ENCODE measurements around the gene SPATA3.

SPATA3 gene

GRCh38 chr2:230968921-230969658 is 26.8 kb upstream of the SPATA3 start:
- no peak for DNase-seq

- DNase-seq, result no peak
Measured at GRCh38 chr2:230969659-230970015, 26.3 kb upstream of the SPATA3 start.

- DNase-seq, result no peak
Measured at GRCh38 chr2:230972046-230972445, 23.9 kb upstream of the SPATA3 start.

DNA sequence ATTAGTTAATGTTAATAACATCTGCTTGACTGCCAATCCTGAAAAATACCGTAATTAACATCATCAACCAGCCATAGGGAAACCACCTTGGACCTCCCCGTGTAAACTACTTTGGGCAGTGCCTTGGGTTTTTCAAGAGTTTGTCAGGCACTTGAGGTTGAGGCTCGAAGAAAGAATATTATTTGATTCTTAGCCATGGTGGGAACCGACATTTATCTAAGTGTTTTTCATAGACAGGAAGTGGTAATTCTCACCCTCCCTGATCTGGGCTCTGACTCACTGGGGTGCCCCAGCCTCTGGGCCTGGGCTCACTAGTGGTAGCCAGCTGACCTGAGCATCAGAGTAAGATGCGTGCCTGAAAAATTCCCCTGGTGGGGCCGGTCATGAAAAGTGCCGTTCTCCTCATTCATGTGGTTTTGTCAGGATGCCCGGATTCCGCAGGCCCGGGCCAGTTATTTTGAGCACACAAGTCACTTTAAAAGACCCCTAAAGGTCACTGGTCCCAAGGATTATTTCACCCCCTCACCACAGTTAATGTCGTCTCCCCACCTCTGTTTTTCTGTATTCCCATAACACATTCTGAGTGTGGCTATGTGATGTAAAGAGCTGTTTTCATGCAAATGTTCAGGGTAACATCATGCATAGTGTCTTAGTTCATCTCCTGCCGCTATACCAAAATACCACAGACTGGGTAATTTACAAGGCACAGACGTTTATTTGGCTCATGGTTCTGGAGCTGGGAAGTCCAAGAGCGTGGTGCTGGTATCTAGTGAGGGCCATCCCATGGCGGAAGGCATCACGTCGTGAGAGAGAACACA is 21.6 kb upstream of the SPATA3 start:
- DNase-seq, result no peak

DNA sequence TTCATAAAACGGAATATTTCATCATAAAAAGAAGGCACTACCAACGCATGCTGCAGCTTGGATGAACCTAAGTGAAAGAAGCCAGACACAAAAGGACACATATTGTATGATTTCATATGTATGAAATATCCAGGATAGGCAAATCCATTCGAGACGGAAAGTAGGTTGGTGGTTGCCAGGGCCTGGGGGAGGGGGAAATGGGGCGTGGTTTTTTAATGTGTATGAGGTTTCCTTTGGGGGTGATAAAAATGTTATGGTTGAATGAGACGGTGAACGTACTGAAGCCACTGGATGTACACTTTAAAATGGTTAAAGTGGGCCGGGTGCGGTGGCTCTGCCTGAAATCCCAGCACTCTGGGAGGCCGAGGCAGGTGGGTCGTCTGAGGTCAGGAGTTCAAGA is 20.0 kb upstream of the SPATA3 start:
- DNase-seq, result no peak

GRCh38 chr2:230976671-230977171 is 19.2 kb upstream of the SPATA3 start:
- no peak for DNase-seq

GRCh38 chr2:230980468-230980867 is 15.5 kb upstream of the SPATA3 start:
- no peak for DNase-seq

DNA sequence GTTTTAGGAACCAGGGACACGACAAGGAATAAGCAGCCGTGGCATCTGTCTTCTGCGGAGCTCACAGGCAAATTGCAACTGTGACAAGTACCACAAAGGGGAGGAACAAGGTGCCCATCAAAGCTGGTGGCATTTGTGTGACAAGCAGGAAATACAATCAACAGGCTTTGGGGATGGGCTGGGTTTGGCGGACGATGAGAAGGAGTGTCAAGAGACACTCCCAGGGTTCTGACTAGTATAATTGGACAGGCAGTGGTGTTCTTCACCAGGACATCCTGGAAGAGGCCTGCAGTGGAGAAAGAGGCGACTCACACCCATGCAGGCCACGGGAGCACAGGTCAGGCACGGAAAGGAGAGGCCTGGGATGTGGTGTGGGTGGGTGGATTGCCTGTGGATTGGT is 14.2 kb upstream of the SPATA3 start:
- no peak for DNase-seq

DNA sequence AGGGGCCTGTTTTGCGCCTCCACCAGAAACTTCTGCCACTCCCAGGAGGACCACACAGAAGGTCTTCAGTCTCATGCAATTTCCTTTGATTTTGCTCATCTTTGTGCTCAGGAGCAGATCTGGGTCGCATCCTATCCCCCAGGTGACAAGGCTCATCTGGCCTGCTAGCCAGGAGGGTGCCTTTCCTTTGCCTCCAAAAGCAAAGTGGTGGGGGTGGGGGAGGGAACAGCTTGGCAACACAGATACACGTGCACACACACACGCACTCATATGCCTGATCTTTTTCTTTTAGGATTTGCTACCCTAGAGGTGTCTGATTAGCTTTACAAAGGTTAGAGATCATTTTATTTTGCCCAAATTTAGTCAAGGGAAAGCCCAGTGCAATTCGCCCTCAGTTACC is 13.8 kb upstream of the SPATA3 start:
- no peak for DNase-seq

DNA sequence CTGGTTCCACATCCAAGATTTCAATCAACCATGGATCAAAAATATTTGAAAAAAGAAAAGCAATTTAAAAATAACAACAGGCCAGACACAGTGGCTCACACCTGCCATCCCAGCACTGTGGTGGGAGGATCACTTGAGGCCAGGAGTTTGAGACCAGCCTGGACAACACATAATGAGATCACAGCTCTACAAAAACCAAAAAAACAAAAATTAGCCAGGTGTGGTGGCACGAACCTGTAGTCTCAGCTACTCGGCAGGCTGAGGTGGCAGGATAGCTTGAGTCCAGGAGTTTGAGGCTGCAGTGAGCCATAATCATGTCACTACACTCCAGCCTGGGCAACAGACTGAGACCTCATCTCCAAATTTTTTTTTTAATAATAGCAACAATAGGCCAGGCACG is 13.4 kb upstream of the SPATA3 start:
- no peak for DNase-seq

GRCh38 chr2:230983566-230983965 is 12.4 kb upstream of the SPATA3 start:
- no peak for DNase-seq

DNA sequence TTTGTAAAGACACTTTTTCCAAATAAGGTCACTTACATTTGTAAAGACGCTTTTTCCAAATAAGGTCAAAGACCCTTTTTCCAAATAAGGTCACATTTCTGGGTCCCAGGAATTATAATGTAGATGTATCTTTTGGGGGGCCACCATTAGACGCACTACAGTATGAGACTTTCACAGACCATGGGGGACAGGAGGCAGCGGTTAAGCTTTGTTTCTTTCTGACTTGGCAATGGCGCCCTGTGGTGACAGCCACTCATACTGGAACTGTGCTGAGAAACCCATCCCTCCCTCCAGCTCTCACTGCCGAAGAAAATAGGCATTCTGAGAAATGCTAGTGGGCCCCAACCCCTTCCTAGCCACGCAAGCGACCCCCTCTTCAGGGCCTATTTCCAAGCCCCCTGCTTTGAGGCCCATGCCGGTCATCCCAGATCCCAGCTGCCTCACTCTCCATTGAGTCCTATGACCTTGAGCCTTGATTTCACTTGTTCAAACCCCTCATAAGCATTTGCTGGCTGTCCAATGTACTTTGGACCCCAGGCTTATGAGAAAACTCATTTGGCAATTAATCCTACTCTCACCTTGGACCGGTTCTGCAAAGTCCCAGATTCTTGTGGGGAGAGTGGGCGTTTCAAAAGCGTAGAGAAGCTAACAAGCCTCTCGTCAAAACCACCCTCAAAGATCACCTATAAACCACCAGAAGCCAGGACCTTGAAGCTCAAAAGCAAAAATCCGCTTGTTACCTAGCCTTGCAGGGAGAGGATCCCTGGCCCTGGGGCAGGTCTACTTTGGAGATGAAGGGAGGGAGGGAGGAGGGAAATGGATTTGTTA is 11.3 kb upstream of the SPATA3 start:
- no peak for DNase-seq

DNA sequence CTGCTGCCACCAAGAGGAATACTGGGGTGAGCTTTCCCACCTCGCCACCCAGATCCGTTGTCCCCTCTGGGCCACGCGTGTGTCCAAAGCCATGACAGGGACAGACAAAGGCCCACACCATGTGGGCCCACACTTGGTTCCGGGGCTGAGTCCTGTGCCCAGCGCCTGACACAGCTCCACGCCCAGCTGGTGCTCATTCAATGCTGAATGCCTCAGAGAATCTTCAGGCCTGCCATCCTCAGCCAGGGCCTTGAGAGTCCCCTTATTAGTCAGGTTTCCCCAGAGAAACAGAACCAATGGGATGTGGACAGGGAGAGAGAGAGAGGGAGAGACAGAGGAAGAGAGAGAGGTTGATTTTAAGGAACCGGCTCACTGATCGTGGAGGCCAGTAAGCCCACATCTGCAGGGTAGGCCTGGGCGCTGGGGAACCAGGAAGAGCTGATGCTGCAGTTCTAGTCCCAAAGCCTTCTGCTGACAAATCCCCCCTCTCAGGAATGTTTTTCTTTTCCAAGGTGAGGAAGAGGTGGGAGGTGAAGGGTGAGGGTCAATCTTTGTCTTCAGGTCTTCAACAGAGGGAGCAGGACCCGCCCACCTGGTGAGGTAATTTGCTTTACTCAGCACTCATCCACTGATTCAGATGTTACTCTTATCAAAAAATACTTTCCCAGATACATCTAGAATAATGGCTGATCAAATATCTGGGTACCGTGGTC is 10.2 kb upstream of the SPATA3 start:
- DNase-seq, result no peak

DNA sequence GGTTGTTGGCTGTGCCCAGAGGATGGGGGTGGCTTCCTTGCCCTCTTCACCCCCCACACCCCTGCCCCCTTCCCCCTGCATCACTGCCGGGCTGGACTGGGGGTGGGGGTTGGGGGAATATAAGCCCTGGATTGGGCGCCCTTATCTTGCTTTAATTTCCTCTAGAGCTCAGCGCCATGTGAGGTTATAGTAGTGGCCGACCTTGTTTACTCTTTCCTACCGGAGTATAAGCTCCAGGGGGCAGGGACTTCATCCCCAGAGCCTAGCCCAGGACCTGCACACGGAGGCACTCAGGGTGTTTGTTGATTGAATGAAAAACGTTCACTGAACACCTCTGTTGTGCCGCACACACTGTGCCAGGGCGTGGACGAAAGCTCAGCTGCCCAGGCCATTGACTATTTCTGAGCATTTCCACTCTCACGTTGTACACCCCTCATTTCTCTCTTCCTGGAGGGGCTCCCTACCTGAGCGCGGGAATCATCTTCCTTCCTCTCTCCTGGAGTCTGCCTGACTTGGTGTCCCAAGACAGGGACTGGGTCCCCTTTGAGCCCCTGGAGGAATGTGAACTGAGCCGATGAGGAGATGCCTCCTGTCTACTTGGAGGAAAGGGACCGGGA is 9.3 kb upstream of the SPATA3 start:
- no peak for DNase-seq

- peak; percentile 83 for DNase-seq
Measured at GRCh38 chr2:230987137-230988020, 8.5 kb upstream of the SPATA3 start.

DNA sequence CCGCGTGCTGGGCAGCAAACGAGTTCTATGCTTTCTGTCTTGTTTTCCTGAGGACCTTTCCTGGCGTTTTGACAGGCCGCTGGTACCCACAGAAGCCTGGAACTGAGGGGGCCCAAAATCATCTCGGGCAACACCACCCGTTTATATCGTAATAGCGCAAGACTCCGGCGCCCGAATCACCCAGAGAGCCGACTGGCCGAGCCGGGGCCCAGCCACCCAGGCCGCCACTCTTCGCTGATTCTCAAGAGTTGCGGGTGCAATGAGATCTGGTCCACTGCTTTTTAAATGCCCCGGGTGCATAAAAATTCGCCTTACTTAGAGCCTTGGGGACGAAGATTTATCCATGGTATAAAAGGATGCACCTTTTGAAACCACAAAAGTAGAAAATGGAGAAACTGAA is 6.2 kb upstream of the SPATA3 start:
- no peak for DNase-seq

- DNase-seq, result no peak
Measured at GRCh38 chr2:230990131-230990898, 5.6 kb upstream of the SPATA3 start.

DNA sequence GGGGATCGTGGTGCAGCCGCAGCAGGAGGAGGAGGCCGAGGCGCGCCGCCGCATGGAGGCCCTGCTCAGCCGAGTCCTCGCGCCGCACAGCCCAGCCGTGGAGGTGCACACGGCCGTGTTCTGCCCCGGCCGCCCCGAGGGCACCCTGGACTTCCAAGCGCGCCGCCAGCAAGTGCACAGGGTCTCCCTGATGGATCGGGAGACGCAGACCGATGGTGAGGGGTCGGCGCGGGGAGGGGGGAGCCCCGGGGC is 5.1 kb upstream of the SPATA3 start:
- DNase-seq, result no peak

GRCh38 chr2:230991598-230991997 is 4.3 kb upstream of the SPATA3 start:
- no peak for DNase-seq

DNA sequence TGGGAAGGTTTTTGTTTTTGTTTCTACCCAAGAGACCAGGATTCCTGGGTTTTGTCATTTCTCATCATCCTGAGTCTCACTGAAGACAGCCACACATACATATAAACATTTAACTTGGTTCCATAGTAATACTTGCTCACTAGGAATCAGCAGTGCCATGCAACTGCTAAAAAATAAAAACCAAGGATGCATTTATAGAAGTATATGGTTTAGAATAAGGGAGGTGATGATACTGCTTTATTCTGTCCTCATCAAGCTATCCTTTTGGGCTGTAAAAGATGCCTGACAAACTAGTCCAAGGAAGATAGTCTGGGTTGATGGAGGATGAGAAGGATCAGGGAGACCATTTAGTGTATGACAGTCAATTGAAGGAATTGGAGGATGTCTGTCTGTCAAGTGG is 740 bp downstream of the SPATA3 start:
- no peak for DNase-seq

DNA sequence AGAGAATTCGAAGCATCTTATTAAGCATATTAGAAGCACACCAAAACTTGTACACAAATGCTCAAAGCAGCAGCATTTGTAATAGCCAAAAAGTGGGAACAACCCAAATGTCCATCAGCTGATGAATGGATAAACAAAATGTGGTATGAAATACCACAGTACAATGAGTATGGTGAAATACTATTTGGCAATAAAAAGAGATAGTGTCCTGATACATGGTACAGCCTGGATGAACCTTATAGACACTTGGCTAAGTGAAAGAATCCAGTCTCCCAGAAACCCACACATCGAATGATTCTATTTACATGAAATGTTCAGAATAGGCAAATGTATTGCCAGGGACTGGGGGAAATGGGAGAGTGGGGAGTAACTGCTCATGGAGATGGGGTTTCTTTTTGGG is 3.0 kb downstream of the SPATA3 start:
- no peak for DNase-seq
